AG04450 (cell line): ENCODE results near the gene SACS. TPM values are rescaled to one million over a fixed set of nuclear protein-coding genes. Genes with fewer than 3 reads are reported as not detected.

Experiments used
- CTCF ChIA-PET: fragments of 300-600, 350-600 bp; formaldehyde crosslinking; extraction: SDS; loops from one replicate; lab custom pipeline; 2022; ENCODE audit warnings: antibody characterized with exemption, inconsistent platforms; lab: Charles Lee
- POLR2A ChIA-PET: fragments of 350-600 bp; formaldehyde crosslinking; extraction: SDS; loops from one replicate; lab custom pipeline; 2021; ENCODE audit warnings: antibody characterized with exemption, inconsistent platforms; lab: Yijun Ruan, JAX
- DNase-seq: peaks from one replicate; pipeline ENCODE4 v3.0.0-alpha.2; 2011; ENCODE audit warnings: low read depth, low spot score
- H3K27ac ChIP-seq: one replicate; pipeline ENCODE4 v1.5.1; 2012; ENCODE audit warnings: low read depth, low read length, control low read depth
- H3K27me3 ChIP-seq: one replicate; pipeline ENCODE4 v1.6.0; 2012; ENCODE audit warnings: low read length; ENCODE audit not compliant: control insufficient read depth, insufficient read depth
- H3K4me3 ChIP-seq: 2 replicates; pipeline ENCODE4 v1.5.1; 2011; ENCODE audit warnings: mild to moderate bottlenecking, low read depth, low read length, control low read depth
- H3K9me3 ChIP-seq: 2 replicates; pipeline ENCODE4 v1.5.1; 2012; ENCODE audit warnings: low read length; ENCODE audit not compliant: control insufficient read depth, insufficient read depth
- polyA plus RNA-seq: library from polyadenylated mRNA; depleted of rRNA; stranded (reverse); fragments of >200 nt; gene quantifications from 2 replicates; pipeline ENCODE4 v1.2.3, GENCODE V29; 2011
- TF ChIP-seq, protein P1 (sequence below): IDR thresholded peaks from 2 replicates; pipeline ENCODE4 v1.5.1; 2011; ENCODE audit warnings: low read depth, low read length, control low read depth, inconsistent platforms

SACS gene
- polyA plus RNA-seq, 1 experiment, result 53.9 TPM

DNA sequence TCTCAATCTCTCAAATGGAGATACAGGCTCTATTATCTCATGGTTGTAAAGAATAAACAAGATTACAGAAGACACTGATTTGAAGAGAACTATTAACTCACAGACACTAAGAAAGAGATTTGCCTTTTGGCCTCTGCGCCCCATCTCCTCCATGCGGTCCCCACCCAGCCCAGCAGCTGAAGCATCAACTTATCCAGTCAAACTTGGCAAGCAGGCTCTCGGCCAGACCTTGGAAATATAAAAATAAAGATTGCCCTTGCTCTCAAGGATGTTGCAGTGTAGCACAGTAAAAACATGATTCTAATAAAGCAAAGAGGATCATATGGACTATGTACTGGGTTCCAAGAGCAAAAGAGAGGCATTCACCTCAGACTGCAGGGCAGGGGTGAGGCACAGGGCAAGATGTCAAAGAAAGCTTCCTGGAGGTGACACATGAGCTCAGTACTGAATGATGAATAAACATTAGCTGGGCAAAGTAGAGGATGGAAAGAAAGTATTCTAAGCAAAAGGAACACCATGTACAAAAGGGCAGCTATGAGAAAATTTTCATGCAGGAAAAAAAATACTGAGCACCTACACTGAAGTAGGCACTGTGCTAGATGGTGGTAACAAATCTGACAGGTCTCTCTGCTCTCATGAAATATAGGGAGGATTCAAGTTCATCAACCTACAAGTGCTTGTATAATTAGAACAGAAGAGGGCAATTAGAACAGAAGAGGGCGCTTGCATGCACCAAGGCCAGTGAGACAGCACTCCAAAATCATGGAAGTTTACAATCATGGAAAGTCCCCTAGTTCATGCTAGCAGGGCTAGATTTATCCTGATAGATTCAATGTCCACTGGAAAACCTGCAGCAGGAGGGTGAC is 85.0 kb downstream of the SACS start:
- H3K4me3 ChIP-seq, result no peak overlapping the region
- TF ChIP-seq, protein P1, sequence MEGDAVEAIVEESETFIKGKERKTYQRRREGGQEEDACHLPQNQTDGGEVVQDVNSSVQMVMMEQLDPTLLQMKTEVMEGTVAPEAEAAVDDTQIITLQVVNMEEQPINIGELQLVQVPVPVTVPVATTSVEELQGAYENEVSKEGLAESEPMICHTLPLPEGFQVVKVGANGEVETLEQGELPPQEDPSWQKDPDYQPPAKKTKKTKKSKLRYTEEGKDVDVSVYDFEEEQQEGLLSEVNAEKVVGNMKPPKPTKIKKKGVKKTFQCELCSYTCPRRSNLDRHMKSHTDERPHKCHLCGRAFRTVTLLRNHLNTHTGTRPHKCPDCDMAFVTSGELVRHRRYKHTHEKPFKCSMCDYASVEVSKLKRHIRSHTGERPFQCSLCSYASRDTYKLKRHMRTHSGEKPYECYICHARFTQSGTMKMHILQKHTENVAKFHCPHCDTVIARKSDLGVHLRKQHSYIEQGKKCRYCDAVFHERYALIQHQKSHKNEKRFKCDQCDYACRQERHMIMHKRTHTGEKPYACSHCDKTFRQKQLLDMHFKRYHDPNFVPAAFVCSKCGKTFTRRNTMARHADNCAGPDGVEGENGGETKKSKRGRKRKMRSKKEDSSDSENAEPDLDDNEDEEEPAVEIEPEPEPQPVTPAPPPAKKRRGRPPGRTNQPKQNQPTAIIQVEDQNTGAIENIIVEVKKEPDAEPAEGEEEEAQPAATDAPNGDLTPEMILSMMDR, result no peak
- H3K27ac ChIP-seq, result no peak overlapping the region
- DNase-seq, result no peak
- ChIA-PET POLR2A (no interaction called here), CTCF (interaction anchor here (0.9 to 1.7 kb wide), 5 partner anchors 13 to 551 kb away, joined by 3 to 4 read pairs (median 3); partner anchors contain the start of gene MIPEP)
- no peaks in the 10 kb centered on the region for H3K9me3 ChIP-seq
- H3K27me3 ChIP-seq, result no peaks in the 10 kb centered on the region

DNA sequence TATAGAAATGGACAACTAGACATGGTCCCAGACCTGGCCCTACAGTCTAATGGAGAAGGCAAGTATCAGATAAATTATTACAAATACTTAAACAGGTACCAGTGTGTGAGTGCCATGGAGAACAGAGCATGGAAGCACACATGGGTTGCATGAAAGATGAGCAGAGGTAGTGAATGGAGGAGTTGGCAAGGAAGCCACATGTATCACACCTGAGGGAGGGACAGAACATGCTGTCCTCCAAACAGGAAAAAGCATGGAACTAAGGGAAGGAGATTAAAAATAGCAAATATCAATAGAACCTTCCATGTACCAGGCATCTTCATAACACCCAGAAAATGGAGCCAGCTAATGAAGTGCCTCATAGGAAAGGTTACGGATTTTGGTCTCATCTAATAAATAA is 85.9 kb downstream of the SACS start:
- no peak overlapping the region for H3K4me3 ChIP-seq
- POLR2A ChIA-PET, result no interaction called here
- no peaks in the 10 kb centered on the region for H3K9me3 ChIP-seq
- CTCF ChIA-PET, result interaction anchor here (0.9 to 1.4 kb wide), 2 partner anchors 542 to 613 kb away, joined by 3 read pairs; partner anchors contain the start of gene MIPEP
- DNase-seq, result no peak
- TF ChIP-seq, protein P1, result no peak
- no peaks in the 10 kb centered on the region for H3K27me3 ChIP-seq
- H3K27ac ChIP-seq, result no peak overlapping the region

DNA sequence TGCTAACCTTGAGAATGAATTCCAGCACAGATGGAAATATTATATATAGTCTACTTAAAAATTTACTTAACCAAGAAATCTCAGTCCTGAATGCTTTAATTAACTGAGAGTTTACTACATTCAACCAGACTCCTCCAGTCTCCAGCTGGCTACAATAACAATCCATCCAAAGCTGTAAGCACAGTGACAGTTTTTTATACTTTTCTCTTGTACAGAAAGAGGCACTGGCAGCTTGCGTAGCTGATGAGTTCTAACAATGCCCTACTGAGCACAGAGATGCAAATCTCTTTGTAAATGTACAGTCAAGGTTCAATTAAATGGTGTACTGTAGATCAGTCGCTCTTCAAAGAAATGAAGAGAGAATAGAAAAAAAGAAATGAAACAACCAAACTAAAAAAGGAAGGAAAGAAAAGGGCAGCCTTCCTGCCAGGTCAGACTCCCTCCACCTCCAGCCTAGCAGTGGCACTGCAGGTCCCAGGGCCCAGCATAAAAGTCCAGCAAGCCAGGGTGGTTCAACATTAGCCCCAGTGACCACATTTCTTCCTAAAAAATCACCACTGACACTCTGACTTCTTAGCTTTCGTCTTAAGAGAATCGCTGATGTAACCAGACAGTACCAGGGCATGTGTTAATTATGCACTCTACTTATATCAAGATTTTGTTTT is 88.4 kb downstream of the SACS start:
- H3K27me3 ChIP-seq, result no peaks in the 10 kb centered on the region
- TF ChIP-seq, protein P1, result no peak
- ChIA-PET POLR2A (no interaction called here), CTCF (interaction anchor here (1.1 to 1.4 kb wide), 2 partner anchors 10 to 44 kb away, joined by 3 to 4 read pairs; no protein-coding TSS in a partner anchor)
- H3K9me3 ChIP-seq, result no peaks in the 10 kb centered on the region
- DNase-seq, result no peak
- H3K4me3 ChIP-seq, result no peak overlapping the region
- peak overlapping the region; percentile 48 for H3K27ac ChIP-seq

DNA sequence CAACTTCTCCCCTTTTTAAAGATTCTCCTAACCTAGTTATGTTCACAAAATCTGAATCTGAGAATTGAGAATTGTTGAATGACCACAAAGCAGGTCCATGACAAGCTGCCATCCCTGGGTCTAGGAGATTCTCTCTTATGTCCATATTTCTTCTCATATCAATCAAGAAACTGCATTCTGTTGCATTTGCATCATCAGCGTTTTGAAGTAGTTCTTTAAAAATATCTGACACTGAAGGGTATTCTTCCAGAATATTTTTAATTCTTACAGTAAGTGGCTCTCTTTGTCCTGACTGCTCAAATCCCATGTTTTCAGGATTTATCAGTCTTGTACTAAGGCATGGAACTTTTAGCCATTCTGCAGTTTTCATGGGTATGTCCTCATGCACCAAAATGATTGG is 94.3 kb downstream of the SACS start:
- ChIA-PET CTCF (no interaction called here), POLR2A (no interaction called here)

More for the DNA sequence above, 94.3 kb downstream of the SACS start:
- Histone ChIP-seq H3K27ac (no peak overlapping the region), H3K27me3 (no peaks in the 10 kb centered on the region), H3K9me3 (no peaks in the 10 kb centered on the region), H3K4me3 (no peak overlapping the region)
- TF ChIP-seq, protein P1, result no peak
- no peak for DNase-seq
